Panc1 (cell line): ENCODE data around the gene PSKH1. TPM values are rescaled to one million over a fixed set of nuclear protein-coding genes. Genes with fewer than 3 reads are reported as not detected.

Experiments used
- ATAC-seq: fragments of 200-7000 bp; cut with Tn5 transposase; 2 replicates; pipeline ENCODE4 v1.9.1; 2020; ENCODE audit warnings: mild to moderate bottlenecking, moderate library complexity
- BruUV-seq: library from RNA; stranded (reverse); fragments of 400-500 nt; replicated peaks from 2 replicates; lab custom pipeline; 2021; lab: Mats Ljungman, UMichigan
- CTCF ChIA-PET: fragments of 300-600 bp; sonication (Branson Sonifier 250); formaldehyde crosslinking; loops from one replicate; lab custom pipeline; 2022; ENCODE audit warnings: antibody characterized with exemption; lab: Charles Lee
- POLR2A ChIA-PET: fragments of 300-600 bp; sonication (Branson Sonifier 250); formaldehyde crosslinking; loops from one replicate; lab custom pipeline; 2022; ENCODE audit warnings: antibody characterized with exemption; lab: Charles Lee
- DNase-seq: peaks from one replicate; pipeline ENCODE4 v3.0.0-alpha.2; 2010; ENCODE audit warnings: low read depth, low spot score
- H3K27ac ChIP-seq: 2 replicates; pipeline ENCODE4 v1.5.1; 2011; ENCODE audit warnings: mild to moderate bottlenecking, low read length, inconsistent platforms
- H3K27me3 ChIP-seq: fragments of 200-500 bp; sonication (Bioruptor generic); 2 replicates; pipeline ENCODE4 v1.6.0; 2014; ENCODE audit warnings: low read length, inconsistent platforms; ENCODE audit not compliant: control insufficient read depth, insufficient read depth
- H3K36me3 ChIP-seq: fragments of 200-500 bp; sonication (Bioruptor generic); 2 replicates; pipeline ENCODE4 v1.5.1; 2014; ENCODE audit warnings: inconsistent platforms, mild to moderate bottlenecking, low read length, moderate library complexity; ENCODE audit not compliant: control insufficient read depth, insufficient read depth
- H3K4me1 ChIP-seq: 2 replicates; pipeline ENCODE4 v1.5.1; 2011; ENCODE audit warnings: inconsistent platforms, mild to moderate bottlenecking, low read length, moderate library complexity; ENCODE audit not compliant: control insufficient read depth, insufficient read depth
- H3K4me3 ChIP-seq, 2 experiments: 2 replicates each; pipeline ENCODE4 v1.5.1; 2011 to 2012; ENCODE audit warnings: low read depth in 2 of 2, low read length in 2 of 2, mild to moderate bottlenecking in 2 of 2, inconsistent platforms in 1 of 2, moderate library complexity in 1 of 2
- H3K9me3 ChIP-seq: fragments of 200-500 bp; sonication (Bioruptor generic); 2 replicates; pipeline ENCODE4 v1.5.1; 2014; ENCODE audit warnings: low read depth, mild to moderate bottlenecking, inconsistent platforms, low read length, moderate library complexity; ENCODE audit not compliant: control insufficient read depth, insufficient read depth
- POLR2AphosphoS5 ChIP-seq: IDR thresholded peaks from 2 replicates; pipeline ENCODE4 v1.6.1; 2012; ENCODE audit warnings: mild to moderate bottlenecking, low read depth, low read length, moderate library complexity
- SIN3A ChIP-seq: IDR thresholded peaks from 2 replicates; pipeline ENCODE4 v1.6.1; 2012; ENCODE audit warnings: low read depth, mild to moderate bottlenecking, low read length, moderate library complexity, borderline replicate concordance; ENCODE audit not compliant: insufficient read depth
- TCF7L2 ChIP-seq: IDR thresholded peaks from 2 replicates; pipeline ENCODE4 v1.6.1; 2011; ENCODE audit warnings: mild to moderate bottlenecking, low read depth, low read length, inconsistent platforms
- in situ Hi-C: cut with HindIII; loops from 2 replicates; pipeline ENCODE4 v1.10.0; 2016; ENCODE audit warnings: low sequenced_read_pairs, low pct_unique_long_range_greater_than_20kb
- intact Hi-C: fragments of 100-400 bp; cut with micrococcal nuclease; formaldehyde crosslinking; loops from one replicate; pipeline ENCODE4 v1.10.0; 2022; ENCODE audit not compliant: unreplicated experiment
- total RNA-seq: library from RNA; stranded (reverse); gene quantifications from one replicate; pipeline ENCODE4 v1.2.1, GENCODE V29; 2021; ENCODE audit not compliant: unreplicated experiment
- TF ChIP-seq, protein P1 (sequence below), 2 experiments: IDR thresholded peaks; 2 replicates each; pipeline ENCODE4 v1.6.1; 2011 to 2012; ENCODE audit warnings: low read depth in 2 of 2, control low read depth in 1 of 2, low read length in 1 of 2, mild to moderate bottlenecking in 1 of 2, moderate library complexity in 1 of 2; ENCODE audit not compliant: insufficient read depth in 1 of 2
- TF ChIP-seq, protein P2 (sequence below): fragments of 450-650 bp; IDR thresholded peaks from 2 replicates; pipeline ENCODE4 v1.5.1; 2017; ENCODE audit warnings: mild to moderate bottlenecking

The PSKH1 gene
- total RNA-seq, 1 experiment from 2014 or later = 17.8 TPM

DNA sequence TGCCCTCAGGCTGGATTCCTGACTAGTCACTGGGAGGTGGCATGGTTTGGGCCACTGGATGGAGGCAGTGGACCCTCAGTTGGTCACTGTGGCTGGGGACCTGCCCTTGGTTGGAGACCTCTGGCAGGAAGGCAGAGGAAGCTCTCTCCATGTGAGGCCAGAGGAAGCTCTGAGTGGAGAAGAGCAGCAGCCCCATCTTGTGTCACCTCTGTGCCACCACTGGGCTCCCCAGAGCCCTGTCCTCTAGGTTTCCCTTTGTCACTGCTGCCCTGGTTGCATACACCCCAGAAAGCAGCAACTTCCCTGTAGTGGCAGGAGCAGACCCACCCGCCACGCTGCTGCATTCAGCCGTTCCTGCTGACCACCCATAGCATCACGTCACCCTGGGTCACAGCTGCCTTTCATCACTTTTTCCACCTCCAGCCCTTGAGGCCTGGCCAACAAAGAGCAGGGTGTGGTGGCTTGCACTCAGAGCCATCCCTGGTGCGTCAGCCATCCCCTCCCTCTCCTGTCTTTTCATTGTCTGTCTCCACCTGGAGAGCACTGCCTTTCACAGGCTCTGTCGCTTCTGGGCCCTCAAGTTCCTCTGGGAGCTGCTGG lies 26.7 kb downstream of the PSKH1 start:
- in situ Hi-C loops (no loop called here), intact Hi-C loops (no loop called here)
- H3K27ac ChIP-seq = no peak overlapping the region
- TF ChIP-seq, protein P1, sequence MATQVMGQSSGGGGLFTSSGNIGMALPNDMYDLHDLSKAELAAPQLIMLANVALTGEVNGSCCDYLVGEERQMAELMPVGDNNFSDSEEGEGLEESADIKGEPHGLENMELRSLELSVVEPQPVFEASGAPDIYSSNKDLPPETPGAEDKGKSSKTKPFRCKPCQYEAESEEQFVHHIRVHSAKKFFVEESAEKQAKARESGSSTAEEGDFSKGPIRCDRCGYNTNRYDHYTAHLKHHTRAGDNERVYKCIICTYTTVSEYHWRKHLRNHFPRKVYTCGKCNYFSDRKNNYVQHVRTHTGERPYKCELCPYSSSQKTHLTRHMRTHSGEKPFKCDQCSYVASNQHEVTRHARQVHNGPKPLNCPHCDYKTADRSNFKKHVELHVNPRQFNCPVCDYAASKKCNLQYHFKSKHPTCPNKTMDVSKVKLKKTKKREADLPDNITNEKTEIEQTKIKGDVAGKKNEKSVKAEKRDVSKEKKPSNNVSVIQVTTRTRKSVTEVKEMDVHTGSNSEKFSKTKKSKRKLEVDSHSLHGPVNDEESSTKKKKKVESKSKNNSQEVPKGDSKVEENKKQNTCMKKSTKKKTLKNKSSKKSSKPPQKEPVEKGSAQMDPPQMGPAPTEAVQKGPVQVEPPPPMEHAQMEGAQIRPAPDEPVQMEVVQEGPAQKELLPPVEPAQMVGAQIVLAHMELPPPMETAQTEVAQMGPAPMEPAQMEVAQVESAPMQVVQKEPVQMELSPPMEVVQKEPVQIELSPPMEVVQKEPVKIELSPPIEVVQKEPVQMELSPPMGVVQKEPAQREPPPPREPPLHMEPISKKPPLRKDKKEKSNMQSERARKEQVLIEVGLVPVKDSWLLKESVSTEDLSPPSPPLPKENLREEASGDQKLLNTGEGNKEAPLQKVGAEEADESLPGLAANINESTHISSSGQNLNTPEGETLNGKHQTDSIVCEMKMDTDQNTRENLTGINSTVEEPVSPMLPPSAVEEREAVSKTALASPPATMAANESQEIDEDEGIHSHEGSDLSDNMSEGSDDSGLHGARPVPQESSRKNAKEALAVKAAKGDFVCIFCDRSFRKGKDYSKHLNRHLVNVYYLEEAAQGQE (IDR thresholded peaks at IDR 0.05; ENCODE audit: insufficient read depth in 1 of 2, low read depth in 2 of 2, low read length in 1 of 2) = no peak
- TF ChIP-seq, protein P2, sequence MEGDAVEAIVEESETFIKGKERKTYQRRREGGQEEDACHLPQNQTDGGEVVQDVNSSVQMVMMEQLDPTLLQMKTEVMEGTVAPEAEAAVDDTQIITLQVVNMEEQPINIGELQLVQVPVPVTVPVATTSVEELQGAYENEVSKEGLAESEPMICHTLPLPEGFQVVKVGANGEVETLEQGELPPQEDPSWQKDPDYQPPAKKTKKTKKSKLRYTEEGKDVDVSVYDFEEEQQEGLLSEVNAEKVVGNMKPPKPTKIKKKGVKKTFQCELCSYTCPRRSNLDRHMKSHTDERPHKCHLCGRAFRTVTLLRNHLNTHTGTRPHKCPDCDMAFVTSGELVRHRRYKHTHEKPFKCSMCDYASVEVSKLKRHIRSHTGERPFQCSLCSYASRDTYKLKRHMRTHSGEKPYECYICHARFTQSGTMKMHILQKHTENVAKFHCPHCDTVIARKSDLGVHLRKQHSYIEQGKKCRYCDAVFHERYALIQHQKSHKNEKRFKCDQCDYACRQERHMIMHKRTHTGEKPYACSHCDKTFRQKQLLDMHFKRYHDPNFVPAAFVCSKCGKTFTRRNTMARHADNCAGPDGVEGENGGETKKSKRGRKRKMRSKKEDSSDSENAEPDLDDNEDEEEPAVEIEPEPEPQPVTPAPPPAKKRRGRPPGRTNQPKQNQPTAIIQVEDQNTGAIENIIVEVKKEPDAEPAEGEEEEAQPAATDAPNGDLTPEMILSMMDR = no peak
- TF ChIP-seq SIN3A = no peak
- TF ChIP-seq TCF7L2 = no peak
- TF ChIP-seq POLR2AphosphoS5 = no peak
- ChIA-PET CTCF (no interaction called here), POLR2A (no interaction called here)
- BruUV-seq = no TSS peak
- DNase-seq (no peak), ATAC-seq (no peak)
- no peaks in the 10 kb centered on the region for H3K27me3 ChIP-seq
- no peaks in the 10 kb centered on the region for H3K36me3 ChIP-seq
- H3K4me3 ChIP-seq = no peak overlapping the region
- H3K4me1 ChIP-seq = no peaks in the 10 kb centered on the region; the same call in 1 of the 2 replicates
- H3K9me3 ChIP-seq = no peaks in the 10 kb centered on the region

DNA sequence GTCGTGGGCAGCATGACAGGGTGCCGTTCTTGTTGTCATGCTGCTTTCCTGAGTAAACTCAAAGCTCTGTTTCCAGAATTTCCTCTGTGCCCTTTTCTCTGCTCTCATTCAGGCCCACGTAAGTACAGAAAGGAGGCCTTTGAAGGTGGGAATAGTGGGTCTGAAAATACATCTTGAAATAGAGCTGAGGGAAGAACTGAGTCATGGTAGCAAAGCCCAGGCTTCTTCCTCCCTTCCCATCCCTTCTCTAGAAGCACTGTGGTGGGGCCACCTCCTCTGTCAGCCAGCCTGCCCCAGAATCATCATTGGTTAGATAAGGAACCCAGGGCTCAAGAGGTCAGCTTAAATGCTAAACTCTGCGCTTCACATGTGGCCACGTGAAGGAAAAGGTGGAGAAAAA lies 29.2 kb downstream of the PSKH1 start:
- intact Hi-C loops = no loop called here
- POLR2A ChIA-PET = no interaction called here
- Histone ChIP-seq H3K27me3 (no peaks in the 10 kb centered on the region), H3K4me3 (no peak overlapping the region), H3K9me3 (no peaks in the 10 kb centered on the region), H3K36me3 (no peaks in the 10 kb centered on the region), H3K27ac (no peak overlapping the region), H3K4me1 (no peaks in the 10 kb centered on the region; the same call in 1 of the 2 replicates)
- no TSS peak for BruUV-seq
- ATAC-seq (no peak), DNase-seq (no peak)
- CTCF ChIA-PET = no interaction called here
- TF ChIP-seq POLR2AphosphoS5 (no peak), TCF7L2 (no peak)
- TF ChIP-seq, protein P1 (IDR thresholded peaks at IDR 0.05; ENCODE audit: insufficient read depth in 1 of 2, low read depth in 2 of 2, low read length in 1 of 2) = no peak
- in situ Hi-C loops = no loop called here
